Upper lobe of left lung (tissue), 6 donors: ENCODE results near the gene CENPP. TPM values are rescaled to one million over a fixed set of nuclear protein-coding genes. Genes with fewer than 3 reads are reported as not detected.

Experiments used
- ATAC-seq, 2 donors: fragments of 200-7000 bp; cut with Tn5 transposase; one replicate each; pipeline ENCODE4 v1.9.1; 2022; ENCODE audit warnings: mild to moderate bottlenecking in 2 of 2, moderate library complexity in 2 of 2; ENCODE audit not compliant: low FRiP score in 2 of 2
- DNase-seq, 2 donors: peaks; one replicate each; pipeline ENCODE4 v3.0.0-alpha.2; 2019 to 2020
- H3K27ac ChIP-seq, 4 donors: fragments of 200-600 bp; sonication (generic); one replicate each; pipeline ENCODE4 v1.5.1; 2016 to 2019
- H3K27me3 ChIP-seq, 4 donors: fragments of 200-600 bp; sonication (generic); one replicate each; pipeline ENCODE4 v1.5.1; 2017 to 2019
- H3K36me3 ChIP-seq, 4 donors: fragments of 200-600 bp; sonication (generic); one replicate each; pipeline ENCODE4 v1.5.1; 2016 to 2019
- H3K4me1 ChIP-seq, 4 donors: fragments of 200-600 bp; sonication (generic); one replicate each; pipeline ENCODE4 v1.5.1; 2018 to 2019
- H3K4me3 ChIP-seq, 4 donors: fragments of 200-600 bp; sonication (generic); one replicate each; pipeline ENCODE4 v1.5.1; 2017 to 2019; ENCODE audit warnings: mild to moderate bottlenecking in 2 of 4, moderate library complexity in 1 of 4
- H3K9me3 ChIP-seq, 4 donors: fragments of 200-600 bp; sonication (generic); one replicate each; pipeline ENCODE4 v1.5.1; 2018 to 2019
- CTCF ChIP-seq, 6 experiments: fragments of 450-650 bp in 4 of 6; fragments of 200-600 bp in 2 of 6; sonication (generic) in 2 of 6; IDR thresholded peaks; one replicate each; pipeline ENCODE4 v1.5.1; 2016 to 2019; ENCODE audit warnings: antibody characterized with exemption in 6 of 6
- EP300 ChIP-seq, 4 donors: sonication (generic); formaldehyde crosslinking; IDR thresholded peaks; one replicate each; pipeline ENCODE4 v1.5.1; 2017; ENCODE audit warnings: antibody characterized with exemption in 4 of 4, control low read depth in 2 of 4
- POLR2A ChIP-seq, 4 donors: fragments of 450-650 bp; IDR thresholded peaks; one replicate each; pipeline ENCODE4 v1.5.1; 2016 to 2017; ENCODE audit warnings: antibody characterized with exemption in 4 of 4, mild to moderate bottlenecking in 2 of 4
- POLR2AphosphoS5 ChIP-seq, 2 donors: sonication (generic); formaldehyde crosslinking; IDR thresholded peaks; one replicate each; pipeline ENCODE4 v1.5.1; 2017; ENCODE audit warnings: antibody characterized with exemption in 2 of 2
- WGBS, 2 donors: methylation state at CpG; one replicate each; pipeline ENCODE4 v1.1.5; 2017 to 2018; 5-methylcytosine and 5-hydroxymethylcytosine counted together
- total RNA-seq, 6 donors: library from RNA; depleted of rRNA in 4 of 6; stranded (reverse); fragments of >200 nt in 4 of 6; gene quantifications; one replicate each; pipeline versions ENCODE4 v1.1.0 to v1.2.1, GENCODE V29; 2016 to 2021
- donor health status: DM: no; HTN: no; CAD: no; lungs with moderate emphysema.
- donor health status: DM: no; HTN: yes; CAD: no; lungs with severe emphysema.

The CENPP gene
- total RNA-seq, 6 donors from 2014 or later, result 2.9 to 17.8 (median 4.9) TPM

GRCh38 chr9:92659601-92660000 is 333.8 kb downstream of the CENPP start:
- Histone ChIP-seq H3K4me1 (peaks cover 0 to 25% (median under 1%) of the 10 kb centered on the region in 4 donors), H3K4me3 (no peak overlapping the region), H3K9me3 (no peaks in the 10 kb centered on the region), H3K27me3 (no peaks in the 10 kb centered on the region), H3K27ac (no peak overlapping the region), H3K36me3 (peaks cover 3 to 42% (median 19%) of the 10 kb centered on the region in 4 donors)
- WGBS, 2 donors, result 89 to 97% methylated on average over 10 of the region's 10 CpGs
- DNase-seq (no peak), ATAC-seq (no peak)
- no peak for TF ChIP-seq POLR2AphosphoS5 (IDR thresholded peaks at IDR 0.05)
- no peak for TF ChIP-seq CTCF (IDR thresholded peaks at IDR 0.05)
- TF ChIP-seq POLR2A (IDR thresholded peaks at IDR 0.05), result no peak
- TF ChIP-seq EP300 (IDR thresholded peaks at IDR 0.05), result no peak

- DNase-seq (no peak), ATAC-seq (no peak)
- Histone ChIP-seq H3K27me3 (no peaks in the 10 kb centered on the region), H3K36me3 (peaks cover 3 to 36% (median 16%) of the 10 kb centered on the region in 4 donors), H3K27ac (no peak overlapping the region), H3K4me3 (no peak overlapping the region), H3K4me1 (peaks cover 0 to 25% (median 2%) of the 10 kb centered on the region in 4 donors), H3K9me3 (no peaks in the 10 kb centered on the region)
- no peak for TF ChIP-seq POLR2A (IDR thresholded peaks at IDR 0.05)
- TF ChIP-seq POLR2AphosphoS5 (IDR thresholded peaks at IDR 0.05), result no peak
- no peak for TF ChIP-seq CTCF (IDR thresholded peaks at IDR 0.05)
- TF ChIP-seq EP300 (IDR thresholded peaks at IDR 0.05), result no peak
- 90 to 96% methylated on average over 4 of the region's 4 CpGs for WGBS, 2 donors
Measured at GRCh38 chr9:92660266-92660665, 334.5 kb downstream of the CENPP start.

GRCh38 chr9:92661127-92661526 is 335.4 kb downstream of the CENPP start:
- no peaks in the 10 kb centered on the region for H3K27me3 ChIP-seq
- H3K9me3 ChIP-seq, result no peaks in the 10 kb centered on the region
- no peak for ATAC-seq
- DNase-seq, result no peak
- H3K4me3 ChIP-seq, result no peak overlapping the region
- H3K27ac ChIP-seq, result no peak overlapping the region
- TF ChIP-seq EP300 (IDR thresholded peaks at IDR 0.05) (no peak), POLR2AphosphoS5 (IDR thresholded peaks at IDR 0.05) (no peak), POLR2A (IDR thresholded peaks at IDR 0.05) (no peak), CTCF (IDR thresholded peaks at IDR 0.05) (no peak)
- peaks cover 0 to 29% (median 4%) of the 10 kb centered on the region in 4 donors for H3K4me1 ChIP-seq
- H3K36me3 ChIP-seq, result peaks cover 1 to 27% (median 11%) of the 10 kb centered on the region in 4 donors
- WGBS, 2 donors, result 58 to 87% methylated on average over 2 to 5 of the region's 5 CpGs

GRCh38 chr9:92661743-92662142 is 336.0 kb downstream of the CENPP start:
- no peaks in the 10 kb centered on the region for H3K9me3 ChIP-seq
- WGBS, 2 donors, result 92 to 96% methylated on average over 3 to 4 of the region's 4 CpGs
- H3K36me3 ChIP-seq, result peaks cover 0 to 21% (median 10%) of the 10 kb centered on the region in 4 donors
- H3K27me3 ChIP-seq, result no peaks in the 10 kb centered on the region
- ATAC-seq (no peak), DNase-seq (no peak)
- no peak overlapping the region for H3K4me3 ChIP-seq
- TF ChIP-seq CTCF (IDR thresholded peaks at IDR 0.05) (no peak), POLR2A (IDR thresholded peaks at IDR 0.05) (no peak), EP300 (IDR thresholded peaks at IDR 0.05) (no peak), POLR2AphosphoS5 (IDR thresholded peaks at IDR 0.05) (no peak)
- no peak overlapping the region for H3K27ac ChIP-seq
- peaks cover 0 to 34% (median 4%) of the 10 kb centered on the region in 4 donors for H3K4me1 ChIP-seq

GRCh38 chr9:92663126-92663525 is 337.4 kb downstream of the CENPP start:
- H3K27me3 ChIP-seq, result no peaks in the 10 kb centered on the region
- peaks cover 0 to 34% (median 5%) of the 10 kb centered on the region in 4 donors for H3K4me1 ChIP-seq
- TF ChIP-seq POLR2AphosphoS5 (IDR thresholded peaks at IDR 0.05), result no peak
- TF ChIP-seq POLR2A (IDR thresholded peaks at IDR 0.05), result no peak
- no peak for TF ChIP-seq EP300 (IDR thresholded peaks at IDR 0.05)
- no peak for TF ChIP-seq CTCF (IDR thresholded peaks at IDR 0.05)
- no peak for ATAC-seq
- DNase-seq, result no peak
- H3K4me3 ChIP-seq, result no peak overlapping the region
- H3K36me3 ChIP-seq, result peaks cover 0 to 17% (median 8%) of the 10 kb centered on the region in 4 donors
- no peaks in the 10 kb centered on the region for H3K9me3 ChIP-seq
- H3K27ac ChIP-seq, result no peak overlapping the region
- 95 to 96% methylated on average over 3 of the region's 3 CpGs for WGBS, 2 donors
